GM10248 (cell line): Measurements from ENCODE around the gene GATA2.

Experiments used
- CTCF ChIA-PET: fragments of 300-600 bp; sonication (Branson Sonifier 250); formaldehyde crosslinking; extraction: SDS; loops from one replicate; lab custom pipeline; 2021; ENCODE audit warnings: antibody characterized with exemption; lab: Yijun Ruan, JAX
- POLR2A ChIA-PET: fragments of 350-650 bp; sonication (Branson Sonifier 250); formaldehyde crosslinking; extraction: SDS; loops from one replicate; lab custom pipeline; 2020; ENCODE audit warnings: antibody characterized with exemption; lab: Yijun Ruan, JAX
- DNase-seq: peaks from one replicate; pipeline ENCODE4 v3.0.0; 2012; ENCODE audit errors: extremely low spot score
- TF ChIP-seq, protein P1 (sequence below): IDR thresholded peaks from 2 replicates; pipeline ENCODE4 v1.5.1; 2012; ENCODE audit warnings: mild to moderate bottlenecking, low read depth; ENCODE audit errors: extremely low read depth, missing control alignments, control extremely low read depth

GATA2 gene

DNA sequence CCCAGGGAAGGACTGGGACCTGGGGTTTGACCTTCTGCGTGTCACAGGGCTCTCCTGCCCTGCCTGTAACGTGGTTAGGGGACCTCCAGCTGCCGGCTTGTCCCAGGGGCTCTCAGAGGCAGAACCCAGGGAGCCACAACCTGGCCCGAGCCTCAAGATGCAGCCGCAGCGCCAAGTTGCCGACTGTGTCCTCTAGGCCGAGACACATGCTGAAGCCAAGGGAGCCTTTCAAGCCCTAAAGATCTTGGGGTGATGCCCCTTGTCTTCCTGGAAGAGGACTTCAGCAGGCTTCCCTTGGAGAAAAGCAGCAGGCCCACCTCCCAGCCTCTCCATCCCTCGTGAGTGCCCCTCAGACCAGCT is 33.6 kb downstream of the GATA2 start:
- no peak for DNase-seq
- TF ChIP-seq, protein P1, sequence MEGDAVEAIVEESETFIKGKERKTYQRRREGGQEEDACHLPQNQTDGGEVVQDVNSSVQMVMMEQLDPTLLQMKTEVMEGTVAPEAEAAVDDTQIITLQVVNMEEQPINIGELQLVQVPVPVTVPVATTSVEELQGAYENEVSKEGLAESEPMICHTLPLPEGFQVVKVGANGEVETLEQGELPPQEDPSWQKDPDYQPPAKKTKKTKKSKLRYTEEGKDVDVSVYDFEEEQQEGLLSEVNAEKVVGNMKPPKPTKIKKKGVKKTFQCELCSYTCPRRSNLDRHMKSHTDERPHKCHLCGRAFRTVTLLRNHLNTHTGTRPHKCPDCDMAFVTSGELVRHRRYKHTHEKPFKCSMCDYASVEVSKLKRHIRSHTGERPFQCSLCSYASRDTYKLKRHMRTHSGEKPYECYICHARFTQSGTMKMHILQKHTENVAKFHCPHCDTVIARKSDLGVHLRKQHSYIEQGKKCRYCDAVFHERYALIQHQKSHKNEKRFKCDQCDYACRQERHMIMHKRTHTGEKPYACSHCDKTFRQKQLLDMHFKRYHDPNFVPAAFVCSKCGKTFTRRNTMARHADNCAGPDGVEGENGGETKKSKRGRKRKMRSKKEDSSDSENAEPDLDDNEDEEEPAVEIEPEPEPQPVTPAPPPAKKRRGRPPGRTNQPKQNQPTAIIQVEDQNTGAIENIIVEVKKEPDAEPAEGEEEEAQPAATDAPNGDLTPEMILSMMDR, result no peak
- CTCF ChIA-PET, result interaction anchor here (1.9 kb wide), 1 partner anchor 21 kb away, joined by 6 read pairs; no protein-coding TSS in a partner anchor
- POLR2A ChIA-PET, result no interaction called here

DNA sequence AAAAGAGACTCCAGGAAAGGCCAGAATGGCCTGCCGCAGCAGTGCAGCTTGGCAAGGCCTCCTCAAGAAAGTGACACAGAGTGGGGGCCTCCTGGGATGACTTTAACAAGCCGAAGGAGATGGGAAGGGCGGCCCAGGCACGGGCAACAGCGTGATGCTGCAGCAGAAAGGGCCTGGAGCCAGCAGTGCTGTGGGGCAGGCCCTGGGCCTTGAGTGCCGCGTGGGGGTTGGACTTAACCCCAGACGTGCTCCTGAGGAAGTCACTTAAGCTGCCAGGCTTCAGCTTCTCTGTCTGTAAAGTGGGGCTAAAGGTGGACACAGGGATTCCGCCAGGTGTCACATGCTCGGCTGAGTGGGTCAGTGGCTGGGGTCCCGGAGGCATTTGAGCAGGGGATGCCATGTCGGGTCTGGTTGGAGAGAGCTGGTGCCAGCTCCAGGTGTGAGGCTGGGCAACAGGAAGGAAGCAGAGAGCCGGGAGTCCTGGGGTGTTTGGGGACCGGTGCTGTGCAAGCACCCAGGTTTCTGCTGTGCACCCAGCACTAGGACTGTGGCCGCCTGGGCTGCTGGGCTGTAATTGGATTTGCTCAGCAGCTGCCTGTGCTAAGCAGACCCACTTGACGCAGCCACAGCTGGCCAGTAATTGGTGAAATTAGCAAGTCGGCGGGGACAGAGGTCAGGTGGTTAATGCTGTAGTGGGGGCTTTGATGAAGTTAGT is 34.1 kb downstream of the GATA2 start:
- ChIA-PET CTCF (interaction anchor here (1.9 kb wide), 1 partner anchor 21 kb away, joined by 6 read pairs; no protein-coding TSS in a partner anchor), POLR2A (no interaction called here)
- TF ChIP-seq, protein P1, result no peak
- no peak for DNase-seq

DNA sequence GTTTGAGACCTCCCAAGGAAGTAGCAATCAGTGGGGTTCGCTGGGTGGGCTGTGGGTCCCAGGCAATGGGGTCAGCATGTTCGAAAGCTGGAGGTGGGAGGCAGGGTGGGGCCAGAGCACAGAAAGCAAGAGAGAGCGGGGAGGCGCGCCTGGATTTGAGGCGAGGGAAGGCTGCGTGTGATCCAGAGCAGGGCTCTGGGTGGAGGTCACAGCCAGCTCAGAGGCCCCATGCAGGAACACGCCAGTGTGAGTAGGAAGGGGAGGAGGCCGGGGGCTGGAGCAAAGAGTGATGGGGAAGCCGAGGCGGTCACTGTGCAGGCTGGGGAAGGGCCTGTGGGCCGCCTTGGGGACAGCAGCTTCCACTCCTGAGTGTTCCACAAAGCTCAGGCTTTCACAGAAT is 35.1 kb downstream of the GATA2 start:
- TF ChIP-seq, protein P1, result no peak
- CTCF ChIA-PET, result interaction anchor here (1.3 to 1.9 kb wide), 2 partner anchors 20 to 32 kb away, joined by 6 read pairs; no protein-coding TSS in a partner anchor
- POLR2A ChIA-PET, result no interaction called here
- no peak for DNase-seq

DNA sequence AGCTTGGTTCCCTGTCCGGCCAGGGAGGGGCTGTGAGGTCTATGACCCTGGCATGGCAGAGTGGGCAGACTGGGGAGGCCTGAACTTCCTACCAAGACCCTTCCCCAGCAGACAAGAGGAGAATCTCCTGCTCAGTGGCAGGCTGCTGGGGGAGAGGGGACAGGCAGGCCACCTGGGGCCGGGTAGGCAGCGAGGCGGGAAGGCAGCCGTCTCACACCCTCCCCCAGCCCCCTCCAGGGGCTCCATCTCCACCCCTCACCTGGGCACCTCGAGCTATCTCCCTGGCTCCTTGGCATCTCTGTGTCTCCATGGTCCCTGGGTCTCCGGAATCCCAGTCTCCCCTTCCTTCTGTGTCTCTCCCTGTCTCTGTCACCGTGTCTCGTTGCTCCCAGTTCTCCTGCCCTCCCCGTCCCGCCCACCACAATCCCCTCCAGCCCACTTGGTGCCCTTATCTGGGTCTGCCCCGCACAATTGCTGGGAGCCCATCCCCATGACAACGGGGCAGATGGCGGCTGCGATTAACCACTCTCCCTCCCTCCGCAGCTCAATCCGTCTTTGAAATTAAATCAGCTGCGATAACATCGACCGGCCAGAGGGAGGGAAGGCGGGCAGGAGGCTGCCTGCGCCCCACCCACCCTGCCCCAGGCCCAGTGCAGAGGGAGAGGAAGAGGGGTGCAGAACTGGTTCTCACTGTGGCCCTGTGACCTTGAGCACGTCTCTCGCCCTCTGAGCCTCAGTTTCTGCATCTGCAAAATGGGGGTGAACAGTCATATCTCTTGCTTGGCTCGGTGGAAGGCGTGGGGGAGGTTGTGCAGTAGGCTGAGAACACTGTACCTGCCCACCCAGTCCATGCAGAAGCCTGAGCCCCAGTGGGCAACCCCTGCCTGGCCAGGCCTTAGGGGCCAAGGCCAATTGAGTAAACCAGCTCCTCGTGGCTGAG is 36.0 kb downstream of the GATA2 start:
- POLR2A ChIA-PET, result no interaction called here
- no peak for DNase-seq
- CTCF ChIA-PET, result interaction anchor here (1.3 to 1.9 kb wide), 3 partner anchors 17 to 31 kb away, joined by 4 to 6 read pairs (median 6); no protein-coding TSS in a partner anchor
- TF ChIP-seq, protein P1, result no peak

DNA sequence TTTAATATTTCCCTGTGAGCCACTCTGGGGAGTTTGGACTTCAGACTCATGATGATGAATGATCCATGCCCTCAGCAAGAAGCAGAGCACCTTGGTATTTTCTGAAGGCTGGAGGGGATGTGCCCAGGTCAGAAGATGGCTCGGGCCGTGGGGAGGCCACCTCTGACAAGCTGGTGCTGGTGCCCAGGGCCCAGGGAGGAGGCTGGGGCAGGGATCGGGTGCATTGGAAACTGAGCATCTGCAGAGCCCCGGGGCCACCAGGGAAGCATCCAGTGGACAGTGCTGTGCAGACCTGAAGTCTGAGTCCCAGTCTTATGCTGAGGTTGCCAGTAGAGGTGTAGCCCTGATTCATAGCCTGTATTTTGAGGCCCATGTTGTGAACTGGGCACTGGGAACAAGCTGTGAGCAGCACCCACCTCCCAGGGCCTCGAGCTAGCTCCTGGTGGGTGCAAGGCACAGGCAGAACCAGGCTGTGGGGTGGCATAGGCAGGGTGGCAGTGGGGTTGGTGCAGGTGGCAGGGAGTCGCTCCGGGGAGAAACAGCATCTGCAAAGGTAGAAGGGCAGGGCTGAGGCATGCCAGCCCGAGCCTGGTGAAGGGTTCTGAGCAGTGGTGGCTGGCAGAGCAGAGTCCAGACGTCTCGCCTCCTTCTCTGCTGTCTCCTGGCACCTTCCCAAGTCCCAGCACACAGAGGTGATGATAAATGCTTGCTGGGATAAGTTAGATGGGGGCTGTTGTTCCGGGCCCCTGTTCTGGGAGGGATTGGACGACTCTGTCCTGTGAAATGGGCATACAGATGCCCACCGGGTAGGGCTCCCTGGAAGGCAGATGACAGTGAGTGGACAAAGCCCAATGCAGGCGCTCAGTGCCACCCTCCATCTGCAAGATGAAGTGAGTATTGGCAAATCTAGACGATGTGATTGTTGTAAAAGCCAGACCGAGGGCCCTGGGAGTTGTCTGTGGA is 36.9 kb downstream of the GATA2 start:
- ChIA-PET CTCF (interaction anchor here (1.8 kb wide), 1 partner anchor 16 kb away, joined by 4 read pairs; no protein-coding TSS in a partner anchor), POLR2A (no interaction called here)
- no peak for DNase-seq
- TF ChIP-seq, protein P1, result no peak
